ENCODE results near the gene NECTIN1. TPM values are rescaled to one million over a fixed set of nuclear protein-coding genes. Genes with fewer than 3 reads are reported as not detected.

Gene NECTIN1
- total RNA-seq, 1 donor from 2014 or later: 45.3 TPM

DNA sequence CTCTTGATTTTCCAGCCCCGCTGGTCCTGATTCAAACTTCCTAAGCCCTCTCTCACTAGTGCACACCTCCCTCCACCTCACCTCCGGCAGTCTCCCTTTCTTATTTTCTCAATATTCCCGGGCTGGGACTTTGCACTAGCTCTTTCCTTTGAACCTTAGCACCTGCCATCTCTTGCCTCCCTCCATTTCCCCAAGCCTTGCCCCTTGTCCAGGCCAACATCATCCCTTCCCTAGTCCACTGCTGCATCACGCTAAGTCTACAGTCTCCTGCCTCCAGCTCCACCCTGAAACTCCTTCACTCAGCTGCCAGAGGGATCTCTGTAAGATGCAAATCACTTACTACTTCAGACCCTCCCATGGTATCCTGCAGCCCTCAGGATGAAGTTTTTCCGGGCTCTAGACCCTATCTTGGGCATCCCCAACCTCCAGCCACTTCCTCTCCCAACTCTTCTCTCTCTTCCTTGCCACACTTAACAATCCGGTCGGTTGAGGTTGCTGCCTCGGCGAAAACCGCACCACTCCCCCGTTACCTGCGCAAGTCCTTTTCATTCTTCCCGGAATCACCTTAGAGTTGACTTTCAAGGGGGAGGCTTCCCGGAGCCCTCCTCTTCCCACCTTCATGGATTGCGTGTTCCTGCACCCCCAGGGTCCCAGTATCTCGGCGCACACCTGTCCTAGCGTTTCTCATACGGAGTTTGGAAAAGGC is 42.7 kb downstream of the NECTIN1 start:
- Mint-ChIP-seq H3K4me1 (peaks cover 56% of the 10 kb centered on the region), H3K4me3 (no peak overlapping the region), H3K27ac (no peak overlapping the region), H3K27me3 (ENCODE audit: low read depth) (no peaks in the 10 kb centered on the region), H3K36me3 (no peaks in the 10 kb centered on the region), H3K9me3 (no peaks in the 10 kb centered on the region)
- no peak for DNase-seq (ENCODE audit: low spot score in 2 of 2, unreplicated experiment in 2 of 2)
- TF ChIP-seq CTCF (IDR thresholded peaks at IDR 0.05; ENCODE audit: unreplicated experiment): no peak

DNA sequence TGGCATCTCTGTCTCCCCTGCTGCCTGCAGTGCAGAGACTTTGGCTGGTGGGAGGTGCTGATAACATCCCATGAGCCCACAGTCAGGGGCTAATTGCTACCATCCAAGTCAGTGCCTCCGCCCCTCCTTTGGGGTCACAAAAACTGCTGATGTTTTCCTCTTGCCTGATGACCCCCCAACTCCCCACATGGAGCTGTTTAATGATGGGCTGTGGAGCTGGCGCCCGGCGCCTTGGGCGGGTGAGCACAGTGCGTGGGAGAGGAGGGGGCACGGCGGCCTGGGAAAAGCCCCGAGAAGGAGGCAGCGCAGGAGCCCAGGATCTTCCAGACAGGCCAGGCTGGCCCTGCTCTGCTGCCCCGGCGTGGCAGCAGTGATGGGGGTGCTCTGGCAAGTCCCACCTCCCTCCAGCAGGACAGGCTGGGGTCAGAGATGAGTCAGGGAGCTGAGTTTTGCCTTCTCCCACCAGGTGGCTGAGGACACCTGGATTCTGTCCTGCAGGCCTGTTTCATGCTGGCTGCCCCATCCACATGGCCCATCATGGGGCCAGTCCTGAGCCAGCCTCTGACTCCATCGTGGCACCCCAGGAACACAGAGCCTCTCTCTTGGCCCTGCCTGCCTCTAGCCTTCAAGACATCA is 43.8 kb downstream of the NECTIN1 start:
- peaks cover 56% of the 10 kb centered on the region for H3K4me1 Mint-ChIP-seq

GRCh38 chr11:119684361-119685110 is 44.5 kb downstream of the NECTIN1 start:
- Mint-ChIP-seq H3K4me1 (peaks cover 54% of the 10 kb centered on the region), H3K27me3 (ENCODE audit: low read depth) (no peaks in the 10 kb centered on the region), H3K9me3 (no peaks in the 10 kb centered on the region), H3K27ac (peak overlapping the region; percentile 92), H3K36me3 (peaks cover 3% of the 10 kb centered on the region), H3K4me3 (no peak overlapping the region)
- no peak for DNase-seq (ENCODE audit: low spot score in 2 of 2, unreplicated experiment in 2 of 2)
- TF ChIP-seq CTCF (IDR thresholded peaks at IDR 0.05; ENCODE audit: unreplicated experiment): no peak

More for the DNA sequence above, 43.8 kb downstream of the NECTIN1 start:
- peak overlapping the region; percentile 66 for H3K27ac Mint-ChIP-seq
- H3K36me3 Mint-ChIP-seq: no peaks in the 10 kb centered on the region
- no peak overlapping the region for H3K4me3 Mint-ChIP-seq
- H3K9me3 Mint-ChIP-seq: no peaks in the 10 kb centered on the region
- no peaks in the 10 kb centered on the region for H3K27me3 Mint-ChIP-seq (ENCODE audit: low read depth)
- DNase-seq (ENCODE audit: low spot score in 2 of 2, unreplicated experiment in 2 of 2): no peak
- TF ChIP-seq CTCF (IDR thresholded peaks at IDR 0.05; ENCODE audit: unreplicated experiment): no peak

DNA sequence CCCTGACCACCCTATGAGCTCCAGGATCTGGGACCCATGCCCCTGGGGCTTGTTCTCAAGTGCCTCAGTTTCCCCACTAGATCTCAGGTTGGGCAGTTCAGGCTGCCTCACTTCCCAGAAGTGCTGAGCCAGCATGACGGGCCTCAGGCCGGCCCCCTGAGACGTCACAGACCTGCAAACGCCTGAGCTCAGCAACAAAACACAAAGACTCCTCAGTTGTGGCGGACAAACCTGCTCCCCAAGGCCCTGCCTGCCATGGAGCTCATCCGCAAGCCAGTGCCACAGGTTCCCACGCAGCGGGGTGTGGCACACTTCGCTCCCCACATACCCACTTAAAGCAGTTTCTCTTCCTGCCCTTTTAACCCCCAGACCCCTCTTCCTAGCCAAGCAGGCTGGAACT is 45.2 kb downstream of the NECTIN1 start:
- H3K27me3 Mint-ChIP-seq (ENCODE audit: low read depth): no peaks in the 10 kb centered on the region
- peak overlapping the region; percentile 92 for H3K27ac Mint-ChIP-seq
- no peak for TF ChIP-seq CTCF (IDR thresholded peaks at IDR 0.05; ENCODE audit: unreplicated experiment)
- peaks cover 47% of the 10 kb centered on the region for H3K4me1 Mint-ChIP-seq
- no peaks in the 10 kb centered on the region for H3K9me3 Mint-ChIP-seq
- H3K36me3 Mint-ChIP-seq: peaks cover 6% of the 10 kb centered on the region
- H3K4me3 Mint-ChIP-seq: no peak overlapping the region
- DNase-seq (ENCODE audit: low spot score in 2 of 2, unreplicated experiment in 2 of 2): no peak

DNA sequence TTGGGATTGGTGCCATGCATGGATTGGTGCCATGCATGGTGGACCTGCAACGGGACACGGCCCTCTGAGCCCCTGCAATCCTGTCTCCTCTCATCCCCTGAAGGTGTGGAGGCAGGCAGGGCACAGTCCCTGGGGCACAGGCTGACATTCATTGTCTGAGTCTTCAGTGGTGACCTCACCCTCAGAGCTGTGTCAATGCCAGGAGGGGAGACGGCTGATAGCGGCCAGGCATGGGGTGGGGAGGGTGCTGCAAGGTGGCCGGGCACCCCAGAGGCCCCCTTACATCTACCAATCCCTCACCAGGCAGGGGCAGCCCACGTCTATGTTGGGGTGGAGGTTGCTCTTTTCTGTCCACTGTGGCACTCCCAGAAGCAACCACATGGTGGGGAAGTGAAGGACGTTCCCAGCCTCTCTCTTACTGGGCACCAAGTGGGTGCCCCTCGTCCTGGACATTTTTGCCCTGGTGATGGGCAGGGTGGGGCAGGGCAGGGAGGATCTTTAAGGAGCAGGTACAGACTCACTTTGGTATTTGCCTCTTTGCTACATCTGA is 47.6 kb downstream of the NECTIN1 start:
- TF ChIP-seq CTCF (IDR thresholded peaks at IDR 0.05; ENCODE audit: unreplicated experiment): no peak
- Mint-ChIP-seq H3K27me3 (ENCODE audit: low read depth) (no peaks in the 10 kb centered on the region), H3K27ac (no peak overlapping the region), H3K9me3 (no peaks in the 10 kb centered on the region), H3K36me3 (peaks cover 24% of the 10 kb centered on the region), H3K4me3 (no peak overlapping the region), H3K4me1 (peaks cover 30% of the 10 kb centered on the region)
- no peak for DNase-seq (ENCODE audit: low spot score in 2 of 2, unreplicated experiment in 2 of 2)
